NCI-H2227 (cell line): Measurements from ENCODE around the gene CEP19.

Experiments
- DNase-seq: peaks from one replicate; lab custom pipeline; 2025; ENCODE audit not compliant: unreplicated experiment; lab: John Stamatoyannopoulos, UW

The CEP19 gene

GRCh38 chr3:196712514-196713413 is 714 bp upstream of the CEP19 start:
- peak; percentile 89 for DNase-seq

- DNase-seq = no peak
These were observed 3.6 kb downstream of the CEP19 start for GRCh38 chr3:196708467-196708866.

GRCh38 chr3:196707566-196707965 is 4.5 kb downstream of the CEP19 start:
- DNase-seq = no peak

GRCh38 chr3:196706731-196707130 is 5.3 kb downstream of the CEP19 start:
- DNase-seq = no peak

GRCh38 chr3:196706327-196706726 is 5.7 kb downstream of the CEP19 start:
- no peak for DNase-seq

- DNase-seq = no peak
These were observed 11.2 kb downstream of the CEP19 start for GRCh38 chr3:196700801-196701200.

- DNase-seq = no peak
These were observed 12.3 kb downstream of the CEP19 start for GRCh38 chr3:196699749-196700148.

GRCh38 chr3:196697270-196697669 is 14.8 kb downstream of the CEP19 start:
- DNase-seq = no peak

GRCh38 chr3:196695849-196696226 is 16.2 kb downstream of the CEP19 start:
- no peak for DNase-seq

GRCh38 chr3:196694941-196695848 is 16.9 kb downstream of the CEP19 start:
- no peak for DNase-seq

- no peak for DNase-seq
These were observed 17.8 kb downstream of the CEP19 start for GRCh38 chr3:196694202-196694638.

GRCh38 chr3:196691386-196691785 is 20.7 kb downstream of the CEP19 start:
- no peak for DNase-seq

- no peak for DNase-seq
These were observed 21.9 kb downstream of the CEP19 start for GRCh38 chr3:196689941-196690660.

GRCh38 chr3:196688349-196688748 is 23.7 kb downstream of the CEP19 start:
- DNase-seq = peak; percentile 13

- DNase-seq = no peak
These were observed 25.6 kb downstream of the CEP19 start for GRCh38 chr3:196686436-196686835.

GRCh38 chr3:196684548-196685407 is 27.3 kb downstream of the CEP19 start:
- peak; percentile 69 for DNase-seq

- no peak for DNase-seq
These were observed 34.1 kb downstream of the CEP19 start for GRCh38 chr3:196677931-196678330.

- no peak for DNase-seq
These were observed 34.7 kb downstream of the CEP19 start for GRCh38 chr3:196677353-196677752.

GRCh38 chr3:196673632-196674031 is 38.4 kb downstream of the CEP19 start:
- no peak for DNase-seq

- DNase-seq = no peak
These were observed 41.7 kb downstream of the CEP19 start for GRCh38 chr3:196670339-196670738.
